ENCODE measurements around the gene HCN2.

The HCN2 gene

GRCh38 chr19:643736-644135 lies 54.1 kb downstream of the HCN2 start:
- Histone ChIP-seq H3K9me3 (no peaks in the 10 kb centered on the region), H3K4me1 (ENCODE audit: control insufficient read depth in 1 of 2, insufficient read depth in 1 of 2, low read depth in 1 of 2, low read length in 1 of 2) (peaks cover 4 to 7% of the 10 kb centered on the region in 2 experiments), H3K27ac (no peak overlapping the region), H3K4me3 (ENCODE audit: low read depth in 1 of 2, low read length in 1 of 2) (no peak overlapping the region), H3K27me3 (peaks cover 24% of the 10 kb centered on the region), H3K36me3 (peaks cover 43% of the 10 kb centered on the region)
- no peak for TF ChIP-seq CTCF (IDR thresholded peaks at IDR 0.05)

GRCh38 chr19:644363-644762 lies 54.7 kb downstream of the HCN2 start:
- no peak for TF ChIP-seq CTCF (IDR thresholded peaks at IDR 0.05)
- peaks cover 0 to 2% of the 10 kb centered on the region in 2 experiments for H3K4me1 ChIP-seq (ENCODE audit: control insufficient read depth in 1 of 2, insufficient read depth in 1 of 2, low read depth in 1 of 2, low read length in 1 of 2)
- no peak overlapping the region for H3K4me3 ChIP-seq (ENCODE audit: low read depth in 1 of 2, low read length in 1 of 2)
- H3K27me3 ChIP-seq, result peaks cover 17% of the 10 kb centered on the region
- H3K9me3 ChIP-seq, result no peaks in the 10 kb centered on the region
- H3K36me3 ChIP-seq, result peaks cover 50% of the 10 kb centered on the region
- no peak overlapping the region for H3K27ac ChIP-seq

- Histone ChIP-seq H3K27ac (no peak overlapping the region), H3K36me3 (peaks cover 54% of the 10 kb centered on the region), H3K4me1 (ENCODE audit: control insufficient read depth in 1 of 2, insufficient read depth in 1 of 2, low read depth in 1 of 2, low read length in 1 of 2) (no peaks in the 10 kb centered on the region), H3K4me3 (ENCODE audit: low read depth in 1 of 2, low read length in 1 of 2) (no peak overlapping the region), H3K9me3 (no peaks in the 10 kb centered on the region), H3K27me3 (peaks cover 13% of the 10 kb centered on the region)
- TF ChIP-seq CTCF (IDR thresholded peaks at IDR 0.05), result no peak
Measured at GRCh38 chr19:644789-645188, 55.1 kb downstream of the HCN2 start.

GRCh38 chr19:645912-646778 lies 56.5 kb downstream of the HCN2 start:
- Histone ChIP-seq H3K4me3 (ENCODE audit: low read depth in 1 of 2, low read length in 1 of 2) (no peak overlapping the region), H3K36me3 (peaks cover 65% of the 10 kb centered on the region), H3K27ac (no peak overlapping the region), H3K4me1 (ENCODE audit: control insufficient read depth in 1 of 2, insufficient read depth in 1 of 2, low read depth in 1 of 2, low read length in 1 of 2) (no peaks in the 10 kb centered on the region), H3K9me3 (no peaks in the 10 kb centered on the region), H3K27me3 (no peaks in the 10 kb centered on the region)
- TF ChIP-seq CTCF (IDR thresholded peaks at IDR 0.05), result no peak

GRCh38 chr19:646779-647565 lies 57.3 kb downstream of the HCN2 start:
- Histone ChIP-seq H3K9me3 (no peaks in the 10 kb centered on the region), H3K27ac (no peak overlapping the region), H3K4me3 (ENCODE audit: low read depth in 1 of 2, low read length in 1 of 2) (no peak overlapping the region), H3K4me1 (ENCODE audit: control insufficient read depth in 1 of 2, insufficient read depth in 1 of 2, low read depth in 1 of 2, low read length in 1 of 2) (no peaks in the 10 kb centered on the region), H3K27me3 (no peaks in the 10 kb centered on the region), H3K36me3 (peaks cover 73% of the 10 kb centered on the region)
- TF ChIP-seq CTCF (IDR thresholded peaks at IDR 0.05), result no peak

Measured in neutrophil (primary cell).